Vagina (tissue), 2 donors: Measurements from ENCODE around the gene ARHGAP4.

Experiments
- CTCF ChIP-seq, 3 experiments: fragments of 450-650 bp in 2 of 3; fragments of 200-600 bp in 1 of 3; sonication (generic) in 1 of 3; IDR thresholded peaks; one replicate each; pipeline ENCODE4 v1.5.1; 2017 to 2019; ENCODE audit warnings: antibody characterized with exemption in 3 of 3, mild to moderate bottlenecking in 2 of 3, moderate library complexity in 2 of 3
- POLR2AphosphoS5 ChIP-seq, 2 donors: sonication (generic); formaldehyde crosslinking; IDR thresholded peaks; one replicate each; pipeline ENCODE4 v1.9.0; 2017; ENCODE audit warnings: antibody characterized with exemption in 2 of 2, mild to moderate bottlenecking in 2 of 2, low read depth in 1 of 2; ENCODE audit not compliant: insufficient read depth in 1 of 2

GRCh38 chrX:153876112-153876491, 50.0 kb downstream of the ARHGAP4 start:
- TF ChIP-seq CTCF (IDR thresholded peaks at IDR 0.05) (no peak), POLR2AphosphoS5 (IDR thresholded peaks at IDR 0.05; ENCODE audit: insufficient read depth in 1 of 2, low read depth in 1 of 2) (no peak)
